Stimulated activated CD8-positive, alpha-beta memory T cell treated with anti-CD3 and anti-CD28 coated beads, Interleukin-15, amount 100 ng/mL, for 48 hours (primary cell): ENCODE measurements around the gene ZNF284.

Source experiments
- DNase-seq, 2 donors: peaks; one replicate each; pipeline ENCODE4 v3.0.0-alpha.2; 2020; ENCODE audit warnings: low read depth in 2 of 2

The ZNF284 gene

GRCh38 chr19:44071824-44072542, at the start of gene ZNF284:
TSS of gene ZNF284 (plus strand) at chr19:44072159. CDS start at chr19:44076390, 4,231 bp downstream.
- DNase-seq: peak; percentile 60 to 77

GRCh38 chr19:44024900-44025216, 47.1 kb upstream of the ZNF284 start:
- no peak for DNase-seq

GRCh38 chr19:44025217-44025936, 46.6 kb upstream of the ZNF284 start, which contains the start of gene ZNF222:
TSS of gene ZNF222 (plus strand) at chr19:44025379. CDS start at chr19:44025437, 58 bp downstream.
- DNase-seq: peak; percentile 58 to 67

- DNase-seq: no peak
Observed at GRCh38 chr19:44026622-44027021, 45.3 kb upstream of the ZNF284 start.

GRCh38 chr19:44032001-44032610, 39.9 kb upstream of the ZNF284 start:
- no peak for DNase-seq

GRCh38 chr19:44042147-44042546, 29.8 kb upstream of the ZNF284 start:
- DNase-seq: no peak

GRCh38 chr19:44050740-44051649, 21.0 kb upstream of the ZNF284 start:
- peak in 1 of 2 donors; percentile 5 for DNase-seq

GRCh38 chr19:44051650-44052402, 20.1 kb upstream of the ZNF284 start, which contains the start of gene ZNF223:
TSS of gene ZNF223 (plus strand) at chr19:44052036. CDS start at chr19:44055177, 3,141 bp downstream.
- peak; percentile 36 to 42 for DNase-seq

- no peak for DNase-seq
Observed at GRCh38 chr19:44055870-44056269, 16.1 kb upstream of the ZNF284 start.

- no peak for DNase-seq
Observed at GRCh38 chr19:44059229-44059628, 12.7 kb upstream of the ZNF284 start.

GRCh38 chr19:44061038-44061437, 10.9 kb upstream of the ZNF284 start:
- DNase-seq: no peak

- no peak for DNase-seq
Observed at GRCh38 chr19:44066305-44066704, 5.7 kb upstream of the ZNF284 start.

- no peak for DNase-seq
Observed at GRCh38 chr19:44069415-44069814, 2.5 kb upstream of the ZNF284 start.

- DNase-seq: no peak
Observed at GRCh38 chr19:44072543-44073401, 813 bp downstream of the ZNF284 start.

GRCh38 chr19:44076325-44076724, 4.4 kb downstream of the ZNF284 start:
- no peak for DNase-seq

GRCh38 chr19:44092108-44092507, 20.1 kb downstream of the ZNF284 start:
- DNase-seq: no peak

GRCh38 chr19:44093931-44094765, 22.2 kb downstream of the ZNF284 start, which contains the start of gene ZNF224:
TSS of gene ZNF224 (plus strand) at chr19:44094361. CDS start at chr19:44097874, 3,513 bp downstream.
- DNase-seq: peak; percentile 78 to 81

- no peak for DNase-seq
Observed at GRCh38 chr19:44107751-44108150, 35.8 kb downstream of the ZNF284 start.

- no peak for DNase-seq
Observed at GRCh38 chr19:44109458-44109857, 37.5 kb downstream of the ZNF284 start.
